ENCODE results near the gene HACD2.

Gene HACD2

DNA sequence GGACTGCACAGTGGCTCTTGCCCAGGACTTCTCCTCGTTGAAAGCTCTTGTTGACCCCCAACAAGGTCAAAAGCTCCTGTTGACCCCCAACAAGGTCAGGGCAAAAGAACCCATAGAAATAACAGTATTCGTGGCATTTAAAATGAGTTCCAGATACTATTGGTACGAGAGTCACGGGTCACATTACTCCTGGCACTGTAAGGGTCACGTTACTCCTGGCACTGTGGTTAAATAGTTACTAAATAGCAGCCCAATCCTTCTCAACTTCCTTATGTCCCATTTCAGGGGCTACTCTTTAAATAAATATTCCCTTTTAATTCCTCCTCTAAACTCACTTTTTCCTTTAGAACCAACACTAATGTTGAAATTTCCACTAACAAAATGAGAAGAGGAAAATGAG lies 117.8 kb downstream of the HACD2 start:
- Histone ChIP-seq H3K9ac (no peak overlapping the region), H3K27me3 (ENCODE audit: control insufficient read depth, insufficient read depth, low read length) (no peaks in the 10 kb centered on the region), H3K4me1 (no peaks in the 10 kb centered on the region), H3K4me2 (ENCODE audit: low read length) (no peak overlapping the region), H2AFZ (no peak overlapping the region), H3K36me3 (ENCODE audit: control insufficient read depth, insufficient read depth, low read length) (no peaks in the 10 kb centered on the region), H3K27ac (no peak overlapping the region), H3K79me2 (no peaks in the 10 kb centered on the region), H3K4me3 (ENCODE audit: low read depth, low read length) (no peak overlapping the region), H3K9me3 (ENCODE audit: control insufficient read depth, low read length) (no peaks in the 10 kb centered on the region)
- TF ChIP-seq, protein P1, sequence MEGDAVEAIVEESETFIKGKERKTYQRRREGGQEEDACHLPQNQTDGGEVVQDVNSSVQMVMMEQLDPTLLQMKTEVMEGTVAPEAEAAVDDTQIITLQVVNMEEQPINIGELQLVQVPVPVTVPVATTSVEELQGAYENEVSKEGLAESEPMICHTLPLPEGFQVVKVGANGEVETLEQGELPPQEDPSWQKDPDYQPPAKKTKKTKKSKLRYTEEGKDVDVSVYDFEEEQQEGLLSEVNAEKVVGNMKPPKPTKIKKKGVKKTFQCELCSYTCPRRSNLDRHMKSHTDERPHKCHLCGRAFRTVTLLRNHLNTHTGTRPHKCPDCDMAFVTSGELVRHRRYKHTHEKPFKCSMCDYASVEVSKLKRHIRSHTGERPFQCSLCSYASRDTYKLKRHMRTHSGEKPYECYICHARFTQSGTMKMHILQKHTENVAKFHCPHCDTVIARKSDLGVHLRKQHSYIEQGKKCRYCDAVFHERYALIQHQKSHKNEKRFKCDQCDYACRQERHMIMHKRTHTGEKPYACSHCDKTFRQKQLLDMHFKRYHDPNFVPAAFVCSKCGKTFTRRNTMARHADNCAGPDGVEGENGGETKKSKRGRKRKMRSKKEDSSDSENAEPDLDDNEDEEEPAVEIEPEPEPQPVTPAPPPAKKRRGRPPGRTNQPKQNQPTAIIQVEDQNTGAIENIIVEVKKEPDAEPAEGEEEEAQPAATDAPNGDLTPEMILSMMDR (IDR thresholded peaks at IDR 0.05) = no peak

DNA sequence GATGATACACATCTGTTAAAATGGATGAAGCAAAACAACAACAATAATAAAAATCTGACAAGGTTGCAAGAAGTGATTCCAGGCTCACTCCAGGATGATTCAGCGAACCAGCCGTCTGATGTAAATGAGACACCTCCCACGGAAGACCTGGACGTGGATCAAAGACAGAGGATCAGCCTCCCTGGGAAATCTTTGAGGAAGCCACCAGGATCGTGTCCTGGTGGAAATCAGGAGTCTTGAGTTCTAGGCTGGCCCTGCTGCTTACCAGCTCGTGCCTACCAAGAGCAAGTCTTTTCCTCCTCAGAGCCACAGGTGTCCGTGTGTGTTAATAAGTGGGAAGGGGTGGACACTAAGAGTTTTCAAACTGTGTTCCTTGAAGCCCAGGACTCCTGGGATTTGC lies 120.6 kb downstream of the HACD2 start:
- no peaks in the 10 kb centered on the region for H3K9me3 ChIP-seq (ENCODE audit: control insufficient read depth, low read length)
- no peaks in the 10 kb centered on the region for H3K79me2 ChIP-seq

DNA sequence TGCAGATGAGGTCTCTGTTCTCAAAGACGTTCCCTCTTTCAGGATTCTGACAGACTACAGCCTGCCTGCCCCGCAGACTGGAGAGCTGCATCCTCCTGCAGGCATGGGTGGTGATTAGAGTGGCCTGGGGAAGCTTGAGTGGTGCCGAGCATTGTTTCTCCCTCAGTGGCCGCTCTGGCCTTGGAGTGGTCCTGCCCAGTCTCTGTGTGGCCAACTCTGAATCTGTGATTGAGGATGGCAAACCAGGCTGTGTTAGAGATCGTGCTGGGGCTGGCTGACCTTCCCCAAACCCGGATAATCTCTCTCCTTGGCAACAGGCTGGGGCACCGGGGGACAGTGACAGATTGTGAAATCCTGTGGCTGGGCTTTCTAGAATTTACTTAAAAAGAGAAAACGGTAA lies 125.0 kb downstream of the HACD2 start:
- Histone ChIP-seq H3K9me3 (ENCODE audit: control insufficient read depth, low read length) (no peaks in the 10 kb centered on the region), H3K27ac (no peak overlapping the region), H3K4me1 (no peaks in the 10 kb centered on the region), H3K36me3 (ENCODE audit: control insufficient read depth, insufficient read depth, low read length) (no peaks in the 10 kb centered on the region), H2AFZ (no peak overlapping the region), H3K27me3 (ENCODE audit: control insufficient read depth, insufficient read depth, low read length) (no peaks in the 10 kb centered on the region), H3K9ac (no peak overlapping the region), H3K79me2 (no peaks in the 10 kb centered on the region), H3K4me2 (ENCODE audit: low read length) (no peak overlapping the region), H3K4me3 (ENCODE audit: low read depth, low read length) (no peak overlapping the region)
- TF ChIP-seq, protein P1 (IDR thresholded peaks at IDR 0.05) = no peak

More for the DNA sequence above, 120.6 kb downstream of the HACD2 start:
- no peaks in the 10 kb centered on the region for H3K27me3 ChIP-seq (ENCODE audit: control insufficient read depth, insufficient read depth, low read length)
- no peak overlapping the region for H3K9ac ChIP-seq
- no peaks in the 10 kb centered on the region for H3K36me3 ChIP-seq (ENCODE audit: control insufficient read depth, insufficient read depth, low read length)
- TF ChIP-seq, protein P1 (IDR thresholded peaks at IDR 0.05) = no peak
- H3K4me1 ChIP-seq = no peaks in the 10 kb centered on the region
- no peak overlapping the region for H3K4me3 ChIP-seq (ENCODE audit: low read depth, low read length)
- no peak overlapping the region for H3K4me2 ChIP-seq (ENCODE audit: low read length)
- no peak overlapping the region for H2AFZ ChIP-seq
- no peak overlapping the region for H3K27ac ChIP-seq

DNA sequence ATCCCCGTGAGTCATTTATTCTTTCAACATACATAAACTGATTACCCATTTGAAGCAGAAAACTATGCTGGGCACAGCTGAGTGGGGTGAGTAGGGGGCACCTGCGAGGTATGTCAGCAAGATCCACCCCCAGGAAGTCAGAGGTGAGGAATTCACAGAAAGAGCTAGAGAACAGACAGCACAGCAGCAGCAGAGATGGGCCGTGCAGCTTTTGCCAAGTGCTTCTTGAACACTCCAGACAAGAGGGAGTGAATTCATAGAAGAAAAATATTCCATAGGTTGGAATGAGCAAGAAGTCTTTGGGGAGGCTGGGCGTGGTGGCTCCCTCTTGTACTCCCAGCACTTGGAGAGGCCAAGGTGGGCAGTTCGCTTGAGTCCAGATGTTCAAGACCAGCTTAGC lies 126.6 kb downstream of the HACD2 start:
- H3K4me3 ChIP-seq (ENCODE audit: low read depth, low read length) = no peak overlapping the region
- H3K36me3 ChIP-seq (ENCODE audit: control insufficient read depth, insufficient read depth, low read length) = no peaks in the 10 kb centered on the region
- H3K79me2 ChIP-seq = no peaks in the 10 kb centered on the region
- no peaks in the 10 kb centered on the region for H3K27me3 ChIP-seq (ENCODE audit: control insufficient read depth, insufficient read depth, low read length)
- H3K9me3 ChIP-seq (ENCODE audit: control insufficient read depth, low read length) = no peaks in the 10 kb centered on the region
- H3K27ac ChIP-seq = no peak overlapping the region
- H2AFZ ChIP-seq = no peak overlapping the region
- H3K9ac ChIP-seq = no peak overlapping the region
- no peaks in the 10 kb centered on the region for H3K4me1 ChIP-seq
- TF ChIP-seq, protein P1 (IDR thresholded peaks at IDR 0.05) = no peak
- H3K4me2 ChIP-seq (ENCODE audit: low read length) = no peak overlapping the region

DNA sequence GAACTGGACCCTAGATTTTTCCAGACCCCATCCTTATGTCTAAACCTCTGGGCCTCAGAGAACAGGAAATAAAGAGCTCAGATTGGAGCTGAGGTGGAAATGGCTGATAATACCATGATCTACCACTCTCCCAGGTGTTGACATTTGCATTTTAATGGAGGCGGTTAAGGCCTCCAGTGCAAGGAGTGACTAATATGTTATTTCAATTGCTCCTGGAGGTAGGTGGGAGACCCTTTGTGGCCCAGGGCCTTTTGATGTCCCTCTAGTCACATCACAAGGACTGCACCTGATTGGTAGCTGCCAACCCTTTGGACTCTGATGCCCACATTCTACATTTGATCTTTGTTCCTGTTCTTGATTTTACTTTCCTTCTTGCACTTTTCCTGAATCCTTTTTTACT lies 127.0 kb downstream of the HACD2 start:
- Histone ChIP-seq H3K4me3 (ENCODE audit: low read depth, low read length) (no peak overlapping the region), H3K4me2 (ENCODE audit: low read length) (no peak overlapping the region), H3K9me3 (ENCODE audit: control insufficient read depth, low read length) (no peaks in the 10 kb centered on the region), H3K9ac (no peak overlapping the region), H3K4me1 (no peaks in the 10 kb centered on the region), H3K36me3 (ENCODE audit: control insufficient read depth, insufficient read depth, low read length) (no peaks in the 10 kb centered on the region), H3K27me3 (ENCODE audit: control insufficient read depth, insufficient read depth, low read length) (no peaks in the 10 kb centered on the region), H3K79me2 (no peaks in the 10 kb centered on the region), H2AFZ (no peak overlapping the region), H3K27ac (no peak overlapping the region)
- TF ChIP-seq, protein P1 (IDR thresholded peaks at IDR 0.05) = no peak
